NAMALWA (cell line): ENCODE measurements around the gene OSBPL3.
"Not testable (repeated sequence)": the region's sequence is repeated elsewhere in the genome, so short reads cannot be mapped to it uniquely, and the experiment has no call there.

ENCODE experiments used
- DNase-seq: peaks from one replicate; pipeline ENCODE4 v3.0.0-alpha.2; 2015; ENCODE audit warnings: low spot score

The OSBPL3 gene, protein sequence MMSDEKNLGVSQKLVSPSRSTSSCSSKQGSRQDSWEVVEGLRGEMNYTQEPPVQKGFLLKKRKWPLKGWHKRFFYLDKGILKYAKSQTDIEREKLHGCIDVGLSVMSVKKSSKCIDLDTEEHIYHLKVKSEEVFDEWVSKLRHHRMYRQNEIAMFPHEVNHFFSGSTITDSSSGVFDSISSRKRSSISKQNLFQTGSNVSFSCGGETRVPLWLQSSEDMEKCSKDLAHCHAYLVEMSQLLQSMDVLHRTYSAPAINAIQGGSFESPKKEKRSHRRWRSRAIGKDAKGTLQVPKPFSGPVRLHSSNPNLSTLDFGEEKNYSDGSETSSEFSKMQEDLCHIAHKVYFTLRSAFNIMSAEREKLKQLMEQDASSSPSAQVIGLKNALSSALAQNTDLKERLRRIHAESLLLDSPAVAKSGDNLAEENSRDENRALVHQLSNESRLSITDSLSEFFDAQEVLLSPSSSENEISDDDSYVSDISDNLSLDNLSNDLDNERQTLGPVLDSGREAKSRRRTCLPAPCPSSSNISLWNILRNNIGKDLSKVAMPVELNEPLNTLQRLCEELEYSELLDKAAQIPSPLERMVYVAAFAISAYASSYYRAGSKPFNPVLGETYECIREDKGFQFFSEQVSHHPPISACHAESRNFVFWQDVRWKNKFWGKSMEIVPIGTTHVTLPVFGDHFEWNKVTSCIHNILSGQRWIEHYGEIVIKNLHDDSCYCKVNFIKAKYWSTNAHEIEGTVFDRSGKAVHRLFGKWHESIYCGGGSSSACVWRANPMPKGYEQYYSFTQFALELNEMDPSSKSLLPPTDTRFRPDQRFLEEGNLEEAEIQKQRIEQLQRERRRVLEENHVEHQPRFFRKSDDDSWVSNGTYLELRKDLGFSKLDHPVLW

DNA sequence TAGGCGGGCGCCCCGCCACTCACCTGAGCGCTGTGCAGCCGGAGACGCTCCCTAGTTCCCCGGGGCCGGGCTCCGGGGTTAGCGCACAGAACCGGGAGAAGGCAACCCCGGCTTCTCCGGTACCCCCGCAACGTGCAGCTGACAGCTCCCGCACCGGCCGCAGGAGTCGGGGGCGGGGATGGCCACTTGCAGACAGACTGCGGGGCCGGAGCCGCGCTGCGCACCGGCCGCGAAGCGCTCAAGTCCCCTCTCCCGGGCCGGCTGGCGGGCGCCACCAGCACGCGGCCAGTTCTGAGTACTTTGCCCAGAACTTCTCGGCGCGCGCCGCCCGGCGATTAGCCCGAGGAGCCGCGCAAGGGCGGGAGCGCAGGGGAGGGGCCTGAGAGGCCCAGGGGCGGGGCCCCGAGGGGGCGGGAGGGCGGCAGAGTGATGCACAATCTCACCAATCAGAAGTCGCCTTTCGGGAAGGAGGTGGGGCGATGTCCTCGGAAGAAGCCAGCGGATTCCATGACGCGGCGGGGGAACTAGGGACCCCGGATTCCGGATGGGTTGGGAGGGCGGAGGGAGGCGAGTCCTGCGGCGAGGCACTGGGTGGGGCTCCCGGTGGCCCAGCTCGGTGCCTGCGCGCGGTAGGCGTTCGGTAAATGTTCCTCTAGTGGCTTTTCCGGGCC lies at the start of gene OSBPL3:
Gene OSBPL3, minus strand, starts transcription at position 316 of the 671 bp plus-strand sequence. CDS start 87,706 bp downstream, outside the sequence.
- peak; percentile 98 for DNase-seq

- no peak for DNase-seq
These were observed 49.1 kb upstream of the OSBPL3 start for GRCh38 chr7:25029075-25029474.

DNA sequence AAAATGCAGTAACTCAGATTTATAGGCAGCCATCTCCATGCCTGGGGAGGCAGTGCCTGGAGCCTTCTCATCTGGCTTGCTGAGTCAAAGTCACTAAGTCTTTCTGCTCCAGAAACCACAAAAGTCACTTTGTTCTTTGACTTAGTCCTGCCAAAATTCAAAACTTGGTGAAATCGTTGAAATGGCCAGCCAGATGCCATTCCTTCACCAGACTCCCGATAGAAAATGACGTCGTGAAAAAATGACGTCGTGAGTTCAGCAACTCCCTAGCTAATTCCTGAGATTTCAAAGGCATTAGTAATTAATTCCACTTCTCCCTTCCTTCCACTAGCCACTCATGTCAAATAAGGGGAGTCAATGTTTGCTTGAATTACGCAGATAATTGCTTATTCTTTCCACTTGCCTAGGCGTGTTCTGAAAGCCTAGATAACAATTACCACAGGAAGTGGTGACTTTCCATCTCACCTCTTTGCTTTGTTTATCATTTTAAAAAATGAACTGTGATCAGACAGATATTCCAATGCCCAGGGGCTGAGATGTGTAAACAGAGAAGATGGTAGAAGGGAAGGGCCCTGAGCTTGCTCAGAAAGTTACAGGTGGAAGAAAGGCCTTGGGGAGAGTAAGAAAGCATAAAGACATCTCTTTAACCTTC lies 48.5 kb upstream of the OSBPL3 start:
- DNase-seq: no peak

DNA sequence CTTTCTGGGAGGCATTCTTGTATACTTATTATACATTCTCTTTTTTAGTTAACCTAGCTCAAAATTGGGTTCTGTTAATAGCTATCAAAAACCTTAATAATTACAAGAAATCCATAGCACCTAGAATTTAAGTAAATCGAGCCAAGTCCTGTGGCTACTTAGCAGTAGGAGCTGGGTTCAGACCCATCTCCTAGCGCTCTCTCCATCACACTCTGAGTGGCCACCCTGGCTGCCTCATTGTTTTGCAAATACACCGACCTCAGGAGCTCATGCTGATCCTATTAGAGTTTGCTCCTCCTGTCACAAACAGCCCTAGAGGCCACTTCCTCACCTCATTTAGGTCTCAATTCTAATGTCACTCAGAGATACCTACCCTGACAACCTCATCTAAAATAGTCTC lies 46.2 kb upstream of the OSBPL3 start:
- DNase-seq: no peak

DNA sequence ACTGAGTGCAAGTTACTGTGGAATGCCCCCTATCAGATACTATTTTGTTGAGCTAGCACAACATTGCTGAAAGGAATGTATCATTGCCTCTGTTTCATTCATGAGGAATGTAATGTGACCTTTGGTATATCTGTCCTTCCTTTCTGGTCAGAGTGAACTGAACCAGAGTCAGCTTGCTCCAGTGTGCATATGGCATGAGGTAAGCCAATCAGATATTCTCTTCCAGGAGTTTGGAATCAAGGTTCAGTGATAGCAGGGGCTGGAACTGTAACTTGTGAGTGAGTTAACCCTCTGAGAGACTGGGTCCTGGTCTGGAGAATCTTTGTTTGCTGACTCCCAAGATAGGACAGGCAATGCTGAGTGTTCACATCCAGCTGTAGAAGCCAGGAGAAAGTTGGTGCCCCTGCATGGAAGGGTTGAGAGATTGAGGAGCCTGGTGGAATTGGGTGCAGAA lies 45.3 kb upstream of the OSBPL3 start:
- no peak for DNase-seq

DNA sequence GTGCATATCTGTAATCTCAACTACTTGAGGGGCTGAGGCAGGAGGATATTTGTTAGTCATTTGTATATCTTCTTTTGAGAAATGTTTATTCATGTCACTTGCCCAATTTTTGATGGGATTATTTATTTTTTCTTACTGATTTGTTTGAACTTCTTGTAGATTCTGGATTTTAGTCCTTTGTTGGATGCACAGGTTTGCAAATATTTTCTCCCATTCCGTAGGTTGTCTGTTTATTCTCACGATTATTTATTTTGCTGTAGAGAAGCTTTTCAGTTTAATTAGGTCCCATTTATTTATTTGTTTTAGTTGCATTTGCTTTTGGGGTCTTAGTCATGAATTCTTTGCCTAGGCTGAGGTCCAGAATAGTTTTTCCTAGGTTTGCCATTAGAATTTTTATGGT lies 44.1 kb upstream of the OSBPL3 start:
- no peak for DNase-seq

GRCh38 chr7:25017671-25018070 lies 37.7 kb upstream of the OSBPL3 start:
- DNase-seq: not testable (repeated sequence)

- no peak for DNase-seq
These were observed 34.8 kb upstream of the OSBPL3 start for GRCh38 chr7:25014756-25015155.

DNA sequence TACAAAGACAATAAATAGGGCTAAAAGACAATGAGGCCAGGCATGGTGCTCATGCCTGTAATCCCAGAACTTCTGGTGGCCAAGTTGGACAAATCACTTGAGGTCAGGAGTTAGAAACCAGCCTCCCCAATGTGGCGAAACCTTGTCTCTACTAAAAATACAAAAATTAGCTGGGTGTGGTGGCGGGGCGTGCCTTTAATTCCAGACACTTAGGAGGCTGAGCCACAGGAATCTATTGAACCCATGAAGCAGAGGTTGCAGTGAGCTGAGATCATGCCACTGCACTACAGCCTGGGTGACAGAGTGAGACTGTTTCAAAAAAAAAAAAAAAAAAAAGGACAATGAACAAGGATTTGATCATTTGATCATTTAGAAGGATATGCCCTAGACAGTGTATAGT lies 32.7 kb upstream of the OSBPL3 start:
- DNase-seq: not testable (repeated sequence)

GRCh38 chr7:25012254-25012653 lies 32.3 kb upstream of the OSBPL3 start:
- no peak for DNase-seq

DNA sequence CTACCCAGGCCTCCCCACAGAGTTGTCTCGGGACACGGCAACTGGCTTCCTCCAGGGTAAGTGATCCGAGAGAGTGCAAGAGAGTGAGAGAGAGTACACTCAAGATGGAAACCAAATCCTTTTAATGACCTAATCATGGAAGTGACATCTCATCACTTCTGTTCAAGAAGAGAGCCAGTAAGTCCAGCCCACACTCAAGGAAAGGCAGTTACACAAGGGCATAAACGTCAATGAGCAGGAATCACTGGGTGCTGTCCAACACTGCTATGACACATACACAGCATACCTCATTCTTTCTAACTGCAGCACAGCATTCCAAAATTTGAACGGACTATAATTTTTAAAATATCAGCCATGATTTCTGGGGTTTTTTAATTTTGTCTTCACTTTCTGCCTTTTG lies 29.3 kb upstream of the OSBPL3 start:
- DNase-seq: no peak

DNA sequence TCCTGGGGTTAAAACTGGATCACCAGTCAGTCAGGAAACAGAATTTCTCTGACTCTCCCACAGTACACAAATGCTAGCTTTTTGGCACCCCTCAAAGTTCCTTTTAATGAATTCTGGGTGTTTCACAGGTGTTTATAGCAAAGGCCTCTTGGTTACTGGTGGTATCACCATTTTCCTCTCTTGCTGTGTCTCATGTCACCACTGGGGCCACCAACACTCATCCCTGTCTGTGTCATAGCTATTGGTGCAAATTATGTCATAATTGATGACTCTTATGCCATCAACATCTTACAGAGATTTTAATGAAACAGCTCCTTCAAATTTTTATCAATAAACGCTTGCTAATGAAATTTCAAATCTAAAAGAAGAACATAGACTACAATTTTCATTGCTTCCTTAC lies 27.7 kb upstream of the OSBPL3 start:
- no peak for DNase-seq

- DNase-seq: no peak
These were observed 26.3 kb upstream of the OSBPL3 start for GRCh38 chr7:25006276-25006675.

DNA sequence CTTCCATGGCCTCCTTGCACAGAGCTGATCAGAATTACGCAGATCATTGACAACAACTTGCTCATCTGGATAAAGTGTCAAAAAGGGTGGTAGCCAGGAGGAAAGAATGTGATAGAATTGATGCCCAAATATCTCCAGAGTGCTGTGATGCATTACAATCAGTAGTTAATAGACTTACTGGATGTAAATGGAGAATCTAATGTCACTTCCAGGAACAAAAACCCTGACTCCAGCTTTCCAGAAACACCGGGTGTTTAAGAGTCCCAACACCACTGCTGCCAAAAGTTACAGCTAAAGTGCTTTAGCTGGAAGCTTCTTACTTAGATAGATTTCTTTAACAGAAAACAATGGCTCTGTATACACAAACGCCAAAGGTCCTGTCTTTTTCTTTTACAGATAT lies 25.7 kb upstream of the OSBPL3 start:
- no peak for DNase-seq

DNA sequence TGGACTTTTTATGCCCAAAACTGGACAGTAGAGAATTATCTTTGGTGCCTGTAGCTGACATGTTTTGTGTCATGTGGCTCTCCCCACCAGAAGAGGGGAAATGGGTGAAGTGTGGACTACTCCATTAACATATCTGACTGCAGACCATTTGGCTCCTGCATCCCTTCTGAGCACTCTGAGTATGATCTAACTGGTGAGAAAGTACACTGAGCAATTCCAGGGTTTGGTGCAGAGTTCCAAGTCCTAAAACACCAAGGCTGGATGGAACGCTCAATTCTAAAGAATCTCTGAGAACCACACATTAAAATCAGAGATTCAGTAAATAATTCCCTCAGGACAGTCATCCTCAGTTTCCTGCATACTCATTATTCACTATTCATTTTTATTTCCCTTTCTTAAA lies 22.8 kb upstream of the OSBPL3 start:
- no peak for DNase-seq

GRCh38 chr7:24995466-24995865 lies 15.5 kb upstream of the OSBPL3 start:
- DNase-seq: no peak

DNA sequence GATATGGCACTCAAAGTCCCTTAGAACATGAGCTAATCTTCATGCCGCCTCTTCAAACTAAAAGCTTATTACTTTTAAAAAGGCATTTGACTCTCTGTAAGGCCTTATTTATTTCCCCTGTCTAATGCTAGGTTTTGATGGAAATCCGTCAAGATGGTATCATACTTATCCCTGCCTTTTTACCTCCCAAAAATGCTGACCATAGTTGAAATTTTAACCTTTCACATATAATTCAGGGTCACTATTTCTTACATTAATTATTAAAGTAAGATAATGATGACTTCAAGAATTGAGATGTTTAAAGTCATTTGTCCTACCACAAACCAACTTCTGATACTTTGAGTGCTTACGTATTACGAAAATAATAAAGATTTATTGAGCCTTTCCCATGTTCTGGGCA lies 12.3 kb upstream of the OSBPL3 start:
- DNase-seq: no peak

GRCh38 chr7:24991353-24991752 lies 11.4 kb upstream of the OSBPL3 start:
- no peak for DNase-seq

DNA sequence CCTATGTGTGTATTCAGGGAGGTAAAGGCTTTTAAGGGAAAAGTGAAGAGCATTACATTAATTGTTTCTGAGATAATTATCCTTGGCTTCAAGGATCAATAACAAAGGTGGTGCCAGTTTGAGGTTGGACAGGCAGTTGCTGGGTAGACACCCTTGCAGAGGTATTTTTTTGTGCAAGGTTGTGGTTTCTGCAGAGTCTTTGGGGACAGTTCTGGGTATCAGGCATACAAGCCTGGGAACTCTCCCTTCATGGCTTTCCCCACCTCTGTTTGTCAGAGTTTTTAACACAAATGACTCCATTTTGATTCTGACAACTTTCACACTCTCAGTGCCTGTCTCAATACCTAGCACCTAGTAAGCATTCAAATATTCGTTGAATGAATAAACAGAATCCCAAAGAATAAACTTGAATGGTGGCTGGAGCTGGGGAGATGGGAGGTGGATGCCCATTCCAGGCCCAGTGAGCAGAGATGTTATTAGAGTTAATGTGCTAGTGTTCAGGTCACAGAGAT lies 7.4 kb upstream of the OSBPL3 start:
- no peak for DNase-seq

DNA sequence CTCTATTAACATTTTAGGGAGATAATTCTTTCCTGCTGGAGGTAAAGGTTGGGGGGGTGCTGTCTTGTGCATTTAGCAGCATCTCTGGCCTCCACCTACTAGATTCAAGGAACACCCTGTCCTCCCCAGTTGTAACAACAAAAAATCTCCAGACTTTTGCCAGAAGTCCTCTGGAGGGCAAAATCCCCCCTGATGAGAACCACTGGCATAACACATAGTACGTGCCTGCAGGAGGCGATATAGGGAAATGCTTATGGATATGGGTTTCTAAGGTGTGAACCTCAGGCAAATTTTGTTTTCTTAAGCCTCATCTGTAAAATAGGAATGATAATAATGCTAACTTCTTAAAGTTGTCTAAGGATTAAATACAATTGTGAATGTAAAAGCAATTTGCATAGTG lies 2.9 kb upstream of the OSBPL3 start:
- peak; percentile 58 for DNase-seq

DNA sequence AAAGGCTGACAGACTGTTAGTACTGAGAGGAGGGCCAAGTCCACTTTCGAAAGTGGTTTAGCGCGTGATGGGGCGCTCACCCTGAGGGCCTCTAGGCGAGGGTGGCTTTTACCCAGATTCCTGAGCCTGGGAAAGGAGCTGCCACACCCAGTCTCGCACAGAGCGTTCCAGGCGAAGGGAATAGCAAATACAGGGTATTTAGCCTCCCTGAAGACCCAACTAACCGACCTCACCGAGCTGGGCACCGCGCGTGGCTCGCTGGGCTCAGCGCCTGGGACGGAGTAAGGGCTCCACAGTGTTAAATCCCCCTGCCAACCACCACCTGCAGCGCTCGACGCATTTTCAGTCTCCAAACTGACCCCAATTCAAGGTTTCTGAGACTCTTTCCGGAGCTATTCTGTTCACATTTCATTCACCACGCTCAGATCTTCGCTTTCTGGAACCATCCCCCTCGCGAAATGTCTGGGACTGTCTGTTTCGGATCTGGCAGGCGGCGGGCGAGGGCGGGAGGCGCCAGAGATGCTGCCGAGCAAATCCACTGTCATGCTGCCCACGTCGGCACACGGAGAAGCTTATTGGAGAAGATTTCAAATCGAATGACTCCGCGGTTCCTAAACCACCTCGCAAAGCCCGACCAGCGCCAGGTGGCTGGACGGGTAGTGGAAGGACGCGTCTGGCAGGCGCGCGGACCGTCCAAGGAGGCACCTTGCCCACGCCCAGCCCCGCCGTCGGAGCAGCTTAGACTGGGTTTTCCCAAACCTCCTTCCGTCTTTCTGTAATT lies 1.4 kb upstream of the OSBPL3 start:
- DNase-seq: peak; percentile 53
